Measurements from ENCODE around the gene PRMT2. TPM values are rescaled to one million over a fixed set of nuclear protein-coding genes. Genes with fewer than 3 reads are reported as not detected.
"Not testable (repeated sequence)": the region's sequence is repeated elsewhere in the genome, so short reads cannot be mapped to it uniquely, and the experiment has no call there.

The PRMT2 gene
- total RNA-seq, 1 donor from 2014 or later = 49.8 TPM

- DNase-seq (no peak), ATAC-seq (ENCODE audit: poor library complexity) (no peak)
- intact Hi-C loops (cut with DNase I) = no loop called here
These were observed 19.4 kb upstream of the PRMT2 start for GRCh38 chr21:46616050-46616449.

- intact Hi-C loops (cut with DNase I) = no loop called here
- no peak for ATAC-seq (ENCODE audit: poor library complexity)
- no peak for DNase-seq
These were observed 18.8 kb upstream of the PRMT2 start for GRCh38 chr21:46616656-46617055.

GRCh38 chr21:46617267-46618051 lies 18.0 kb upstream of the PRMT2 start:
- intact Hi-C loops (cut with DNase I) = no loop called here
- DNase-seq = no peak
- ATAC-seq (ENCODE audit: poor library complexity) = no peak

GRCh38 chr21:46618738-46619379 lies 16.6 kb upstream of the PRMT2 start:
- ATAC-seq (ENCODE audit: poor library complexity) (no peak), DNase-seq (no peak)
- intact Hi-C loops (cut with DNase I) = no loop called here

GRCh38 chr21:46619846-46620245 lies 15.6 kb upstream of the PRMT2 start:
- DNase-seq (no peak), ATAC-seq (ENCODE audit: poor library complexity) (no peak)
- intact Hi-C loops (cut with DNase I) = no loop called here

- intact Hi-C loops (cut with DNase I) = no loop called here
- ATAC-seq (ENCODE audit: poor library complexity) (no peak), DNase-seq (no peak)
These were observed 14.6 kb upstream of the PRMT2 start for GRCh38 chr21:46620846-46621245.

- intact Hi-C loops (cut with DNase I) = no loop called here
- DNase-seq = no peak
- peak; percentile 31 for ATAC-seq (ENCODE audit: poor library complexity)
These were observed 13.9 kb upstream of the PRMT2 start for GRCh38 chr21:46621457-46622182.

- ATAC-seq (ENCODE audit: poor library complexity) = peak; percentile 74
- intact Hi-C loops (cut with DNase I) = no loop called here
- DNase-seq = peak; percentile 60
These were observed 13.2 kb upstream of the PRMT2 start for GRCh38 chr21:46622226-46622625.

- DNase-seq (no peak), ATAC-seq (ENCODE audit: poor library complexity) (no peak)
- intact Hi-C loops (cut with DNase I) = no loop called here
These were observed 11.4 kb upstream of the PRMT2 start for GRCh38 chr21:46624050-46624449.

- intact Hi-C loops (cut with DNase I) = no loop called here
- DNase-seq (no peak), ATAC-seq (ENCODE audit: poor library complexity) (no peak)
These were observed 9.7 kb upstream of the PRMT2 start for GRCh38 chr21:46625759-46626158.

GRCh38 chr21:46626536-46626935 lies 8.9 kb upstream of the PRMT2 start:
- ATAC-seq (ENCODE audit: poor library complexity) (no peak), DNase-seq (no peak)
- intact Hi-C loops (cut with DNase I) = no loop called here

- no peak for DNase-seq
- intact Hi-C loops (cut with DNase I) = no loop called here
- no peak for ATAC-seq (ENCODE audit: poor library complexity)
These were observed 8.4 kb upstream of the PRMT2 start for GRCh38 chr21:46626975-46627501.

- DNase-seq (no peak), ATAC-seq (ENCODE audit: poor library complexity) (no peak)
- intact Hi-C loops (cut with DNase I) = no loop called here
These were observed 7.7 kb upstream of the PRMT2 start for GRCh38 chr21:46627726-46628125.

- ATAC-seq (ENCODE audit: poor library complexity) (no peak), DNase-seq (no peak)
- intact Hi-C loops (cut with DNase I) = no loop called here
These were observed 6.6 kb upstream of the PRMT2 start for GRCh38 chr21:46628868-46629267.

- DNase-seq; intact Hi-C loops (cut with DNase I); ATAC-seq (ENCODE audit: poor library complexity): not testable (repeated sequence)
These were observed 4.6 kb upstream of the PRMT2 start for GRCh38 chr21:46630915-46631314.

GRCh38 chr21:46633566-46633965 lies 1.9 kb upstream of the PRMT2 start:
- intact Hi-C loops (cut with DNase I) = no loop called here
- DNase-seq (no peak), ATAC-seq (ENCODE audit: poor library complexity) (no peak)

- ATAC-seq (ENCODE audit: poor library complexity) (no peak), DNase-seq (no peak)
- intact Hi-C loops (cut with DNase I) = no loop called here
These were observed 1.0 kb upstream of the PRMT2 start for GRCh38 chr21:46634427-46634826.

GRCh38 chr21:46634966-46635323 lies 529 bp upstream of the PRMT2 start:
- peak; percentile 81 for DNase-seq
- intact Hi-C loops (cut with DNase I) = no loop called here

GRCh38 chr21:46636181-46636512 lies 673 bp downstream of the PRMT2 start:
- DNase-seq = no peak
- no peak for ATAC-seq (ENCODE audit: poor library complexity)
- intact Hi-C loops (cut with DNase I) = no loop called here

More at GRCh38 chr21:46634966-46635323, 529 bp upstream of the PRMT2 start:
- peak; percentile 47 for ATAC-seq (ENCODE audit: poor library complexity)
